ENCODE data around the gene ASIC4. TPM values are rescaled to one million over a fixed set of nuclear protein-coding genes. Genes with fewer than 3 reads are reported as not detected.

Gene ASIC4
- total RNA-seq, 1 experiment from 2014 or later, result not detected

- Histone ChIP-seq H3K4me3 (ENCODE audit: low read length) (no peak overlapping the region), H3K9ac (ENCODE audit: low read length) (no peak overlapping the region), H3K79me2 (ENCODE audit: low read length) (no peaks in the 10 kb centered on the region), H3K36me3 (ENCODE audit: insufficient read depth, low read length) (no peaks in the 10 kb centered on the region), H4K20me1 (ENCODE audit: insufficient read depth, low read depth, low read length) (0 out of 2 replicates have a peak, but pooled peaks cover 7% of the 10 kb centered on the region), H3K9me2 (replicated peaks; ENCODE audit: insufficient read depth, low read length) (no peaks in the 10 kb centered on the region), H3K4me1 (ENCODE audit: low read length) (peaks cover 3% of the 10 kb centered on the region), H3K9me3 (ENCODE audit: low read length) (no peaks in the 10 kb centered on the region), H2AFZ (ENCODE audit: low read length) (no peak overlapping the region), H3K27ac (ENCODE audit: low read length) (no peak overlapping the region), H3K27me3 (ENCODE audit: low read length) (0 out of 2 replicates have a peak, but pooled peaks cover 2% of the 10 kb centered on the region), H3K4me2 (ENCODE audit: low read depth, low read length, poor library complexity, severe bottlenecking) (no peak overlapping the region)
- peak; percentile 95 for DNase-seq
Measured at GRCh38 chr2:219530048-219530963, 16.0 kb downstream of the ASIC4 start.

GRCh38 chr2:219531639-219532377 is 17.5 kb downstream of the ASIC4 start:
- Histone ChIP-seq H4K20me1 (ENCODE audit: insufficient read depth, low read depth, low read length) (0 out of 2 replicates have a peak, but pooled peaks cover 7% of the 10 kb centered on the region), H3K4me2 (ENCODE audit: low read depth, low read length, poor library complexity, severe bottlenecking) (no peak overlapping the region), H3K9ac (ENCODE audit: low read length) (no peak overlapping the region), H3K9me2 (replicated peaks; ENCODE audit: insufficient read depth, low read length) (no peaks in the 10 kb centered on the region), H3K4me3 (ENCODE audit: low read length) (no peak overlapping the region), H2AFZ (ENCODE audit: low read length) (no peak overlapping the region), H3K27ac (ENCODE audit: low read length) (no peak overlapping the region), H3K9me3 (ENCODE audit: low read length) (no peaks in the 10 kb centered on the region), H3K27me3 (ENCODE audit: low read length) (0 out of 2 replicates have a peak, but pooled peaks cover 2% of the 10 kb centered on the region), H3K79me2 (ENCODE audit: low read length) (no peaks in the 10 kb centered on the region), H3K36me3 (ENCODE audit: insufficient read depth, low read length) (no peaks in the 10 kb centered on the region), H3K4me1 (ENCODE audit: low read length) (peaks cover 3% of the 10 kb centered on the region)
- DNase-seq, result no peak

- H3K79me2 ChIP-seq (ENCODE audit: low read length), result no peaks in the 10 kb centered on the region
Measured at GRCh38 chr2:219532378-219532649, 18.0 kb downstream of the ASIC4 start.

GRCh38 chr2:219533930-219534661 is 19.8 kb downstream of the ASIC4 start:
- no peak overlapping the region for H2AFZ ChIP-seq (ENCODE audit: low read length)
- H3K4me1 ChIP-seq (ENCODE audit: low read length), result peaks cover 3% of the 10 kb centered on the region
- H3K36me3 ChIP-seq (ENCODE audit: insufficient read depth, low read length), result no peaks in the 10 kb centered on the region
- 0 out of 2 replicates have a peak, but pooled peaks cover 7% of the 10 kb centered on the region for H4K20me1 ChIP-seq (ENCODE audit: insufficient read depth, low read depth, low read length)
- no peak overlapping the region for H3K27ac ChIP-seq (ENCODE audit: low read length)
- no peaks in the 10 kb centered on the region for H3K9me2 ChIP-seq (replicated peaks; ENCODE audit: insufficient read depth, low read length)
- no peaks in the 10 kb centered on the region for H3K79me2 ChIP-seq (ENCODE audit: low read length)
- no peak for DNase-seq
- H3K9ac ChIP-seq (ENCODE audit: low read length), result no peak overlapping the region
- no peaks in the 10 kb centered on the region for H3K9me3 ChIP-seq (ENCODE audit: low read length)
- 0 out of 2 replicates have a peak, but pooled peaks cover 2% of the 10 kb centered on the region for H3K27me3 ChIP-seq (ENCODE audit: low read length)
- no peak overlapping the region for H3K4me3 ChIP-seq (ENCODE audit: low read length)
- H3K4me2 ChIP-seq (ENCODE audit: low read depth, low read length, poor library complexity, severe bottlenecking), result no peak overlapping the region

More at GRCh38 chr2:219532378-219532649, 18.0 kb downstream of the ASIC4 start:
- H2AFZ ChIP-seq (ENCODE audit: low read length), result no peak overlapping the region
- no peaks in the 10 kb centered on the region for H3K36me3 ChIP-seq (ENCODE audit: insufficient read depth, low read length)
- H3K27me3 ChIP-seq (ENCODE audit: low read length), result 0 out of 2 replicates have a peak, but pooled peaks cover 2% of the 10 kb centered on the region
- H3K9me3 ChIP-seq (ENCODE audit: low read length), result no peaks in the 10 kb centered on the region
- H3K27ac ChIP-seq (ENCODE audit: low read length), result no peak overlapping the region
- H3K4me1 ChIP-seq (ENCODE audit: low read length), result peaks cover 3% of the 10 kb centered on the region
- DNase-seq, result no peak
- H3K4me3 ChIP-seq (ENCODE audit: low read length), result no peak overlapping the region
- no peaks in the 10 kb centered on the region for H3K9me2 ChIP-seq (replicated peaks; ENCODE audit: insufficient read depth, low read length)
- no peak overlapping the region for H3K9ac ChIP-seq (ENCODE audit: low read length)
- 0 out of 2 replicates have a peak, but pooled peaks cover 7% of the 10 kb centered on the region for H4K20me1 ChIP-seq (ENCODE audit: insufficient read depth, low read depth, low read length)
- no peak overlapping the region for H3K4me2 ChIP-seq (ENCODE audit: low read depth, low read length, poor library complexity, severe bottlenecking)

- Histone ChIP-seq H3K4me3 (ENCODE audit: low read length) (no peak overlapping the region), H3K9me2 (replicated peaks; ENCODE audit: insufficient read depth, low read length) (no peaks in the 10 kb centered on the region), H4K20me1 (ENCODE audit: insufficient read depth, low read depth, low read length) (no peaks in the 10 kb centered on the region), H3K4me1 (ENCODE audit: low read length) (peaks cover 2% of the 10 kb centered on the region; the same call in 1 of the 2 replicates), H2AFZ (ENCODE audit: low read length) (no peak overlapping the region), H3K79me2 (ENCODE audit: low read length) (no peaks in the 10 kb centered on the region), H3K36me3 (ENCODE audit: insufficient read depth, low read length) (peaks cover 9% of the 10 kb centered on the region; the same call in 1 of the 2 replicates), H3K27me3 (ENCODE audit: low read length) (no peaks in the 10 kb centered on the region), H3K9ac (ENCODE audit: low read length) (no peak overlapping the region), H3K9me3 (ENCODE audit: low read length) (no peaks in the 10 kb centered on the region), H3K4me2 (ENCODE audit: low read depth, low read length, poor library complexity, severe bottlenecking) (no peak overlapping the region), H3K27ac (ENCODE audit: low read length) (no peak overlapping the region)
- DNase-seq, result no peak
Measured at GRCh38 chr2:219536425-219536824, 22.1 kb downstream of the ASIC4 start.

- H3K4me1 ChIP-seq (ENCODE audit: low read length), result peaks cover 7% of the 10 kb centered on the region
- H3K9me3 ChIP-seq (ENCODE audit: low read length), result no peaks in the 10 kb centered on the region
- H3K27ac ChIP-seq (ENCODE audit: low read length), result no peak overlapping the region
- no peaks in the 10 kb centered on the region for H4K20me1 ChIP-seq (ENCODE audit: insufficient read depth, low read depth, low read length)
- peaks cover 9% of the 10 kb centered on the region; the same call in 1 of the 2 replicates for H3K36me3 ChIP-seq (ENCODE audit: insufficient read depth, low read length)
- DNase-seq, result no peak
- H3K27me3 ChIP-seq (ENCODE audit: low read length), result no peaks in the 10 kb centered on the region
- H3K4me3 ChIP-seq (ENCODE audit: low read length), result no peak overlapping the region
- H3K79me2 ChIP-seq (ENCODE audit: low read length), result peaks cover under 1% of the 10 kb centered on the region; the same call in 1 of the 2 replicates
- H3K9me2 ChIP-seq (replicated peaks; ENCODE audit: insufficient read depth, low read length), result no peaks in the 10 kb centered on the region
- no peak overlapping the region for H3K4me2 ChIP-seq (ENCODE audit: low read depth, low read length, poor library complexity, severe bottlenecking)
- no peak overlapping the region for H2AFZ ChIP-seq (ENCODE audit: low read length)
- H3K9ac ChIP-seq (ENCODE audit: low read length), result no peak overlapping the region
Measured at GRCh38 chr2:219536967-219537366, 22.7 kb downstream of the ASIC4 start.

GRCh38 chr2:219537657-219538488 is 23.6 kb downstream of the ASIC4 start:
- peaks cover 9% of the 10 kb centered on the region; the same call in 1 of the 2 replicates for H3K36me3 ChIP-seq (ENCODE audit: insufficient read depth, low read length)
- peaks cover 9% of the 10 kb centered on the region for H3K79me2 ChIP-seq (ENCODE audit: low read length)
- H3K27ac ChIP-seq (ENCODE audit: low read length), result no peak overlapping the region
- peak; percentile 52 for DNase-seq
- H3K9me2 ChIP-seq (replicated peaks; ENCODE audit: insufficient read depth, low read length), result no peaks in the 10 kb centered on the region
- H4K20me1 ChIP-seq (ENCODE audit: insufficient read depth, low read depth, low read length), result peaks cover 7% of the 10 kb centered on the region
- no peak overlapping the region for H3K4me2 ChIP-seq (ENCODE audit: low read depth, low read length, poor library complexity, severe bottlenecking)
- H3K9ac ChIP-seq (ENCODE audit: low read length), result no peak overlapping the region
- no peaks in the 10 kb centered on the region for H3K27me3 ChIP-seq (ENCODE audit: low read length)
- no peaks in the 10 kb centered on the region for H3K9me3 ChIP-seq (ENCODE audit: low read length)
- H3K4me3 ChIP-seq (ENCODE audit: low read length), result no peak overlapping the region
- H2AFZ ChIP-seq (ENCODE audit: low read length), result no peak overlapping the region
- H3K4me1 ChIP-seq (ENCODE audit: low read length), result peaks cover 15% of the 10 kb centered on the region
